ENCODE results near the gene SHB.

SHB gene

GRCh38 chr9:37926737-37927118 is 142.3 kb downstream of the SHB start:
- no peak for DNase-seq

GRCh38 chr9:37925786-37926736 is 143.0 kb downstream of the SHB start:
- DNase-seq = no peak

DNA sequence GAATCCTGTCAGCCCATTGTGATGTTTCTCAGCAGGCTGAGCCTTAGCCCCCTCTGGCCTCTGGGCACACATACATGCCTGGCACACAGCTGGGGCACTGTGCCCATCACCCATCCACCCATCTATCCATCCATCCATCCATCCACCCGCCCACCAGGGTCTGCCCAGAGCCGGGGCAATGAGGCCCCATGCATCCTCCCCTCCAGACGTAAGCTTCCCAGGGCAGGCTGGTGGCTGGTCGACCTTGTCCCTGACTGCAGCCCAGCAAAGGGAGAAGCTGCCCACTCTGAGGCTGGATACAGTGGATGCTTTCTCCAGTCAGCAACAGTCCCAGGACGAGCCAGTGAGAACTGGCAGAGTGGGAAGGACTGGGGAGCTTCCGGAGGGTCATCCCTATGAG is 144.0 kb downstream of the SHB start:
- no peak for DNase-seq

- no peak for DNase-seq
These were observed 144.5 kb downstream of the SHB start for GRCh38 chr9:37924538-37924937.

GRCh38 chr9:37923796-37924427 is 145.1 kb downstream of the SHB start:
- no peak for DNase-seq

GRCh38 chr9:37923118-37923795 is 145.8 kb downstream of the SHB start:
- no peak for DNase-seq

DNA sequence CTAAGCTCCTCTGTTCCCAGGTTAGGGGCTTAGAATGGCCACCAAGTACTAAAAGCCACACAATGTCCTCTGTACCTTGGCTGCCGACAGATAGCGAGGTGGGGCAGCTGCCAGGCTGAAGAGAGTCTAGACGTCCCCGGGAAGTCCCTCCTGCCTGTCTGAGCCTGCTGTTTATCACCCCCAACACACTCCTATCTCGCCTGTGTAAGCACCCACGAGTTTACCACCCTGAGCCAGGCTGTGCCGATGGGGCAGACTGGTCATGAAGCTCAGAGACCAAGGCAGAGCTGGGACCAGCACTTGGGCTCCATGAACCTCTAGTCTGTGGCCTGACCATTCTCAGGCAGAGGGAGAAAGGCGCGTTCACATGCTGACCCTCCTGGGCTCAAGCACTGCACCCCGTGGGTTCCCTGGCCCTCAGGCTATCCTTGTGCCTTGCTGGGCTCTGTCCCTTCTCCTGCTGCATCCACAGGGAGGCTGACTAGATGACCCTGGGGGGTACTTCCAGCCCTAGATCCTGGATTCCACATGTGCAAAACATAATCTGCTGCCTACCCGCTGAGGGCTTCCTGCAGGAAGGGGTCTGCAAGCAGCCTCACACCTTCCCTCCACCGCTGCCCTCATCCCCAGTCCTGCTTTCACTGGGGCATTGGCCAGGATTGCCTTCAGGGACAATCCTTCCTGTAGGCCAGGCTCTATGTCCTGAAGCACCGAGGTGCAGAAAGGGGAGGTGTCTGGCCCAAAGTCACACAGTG is 146.5 kb downstream of the SHB start:
- DNase-seq = no peak

DNA sequence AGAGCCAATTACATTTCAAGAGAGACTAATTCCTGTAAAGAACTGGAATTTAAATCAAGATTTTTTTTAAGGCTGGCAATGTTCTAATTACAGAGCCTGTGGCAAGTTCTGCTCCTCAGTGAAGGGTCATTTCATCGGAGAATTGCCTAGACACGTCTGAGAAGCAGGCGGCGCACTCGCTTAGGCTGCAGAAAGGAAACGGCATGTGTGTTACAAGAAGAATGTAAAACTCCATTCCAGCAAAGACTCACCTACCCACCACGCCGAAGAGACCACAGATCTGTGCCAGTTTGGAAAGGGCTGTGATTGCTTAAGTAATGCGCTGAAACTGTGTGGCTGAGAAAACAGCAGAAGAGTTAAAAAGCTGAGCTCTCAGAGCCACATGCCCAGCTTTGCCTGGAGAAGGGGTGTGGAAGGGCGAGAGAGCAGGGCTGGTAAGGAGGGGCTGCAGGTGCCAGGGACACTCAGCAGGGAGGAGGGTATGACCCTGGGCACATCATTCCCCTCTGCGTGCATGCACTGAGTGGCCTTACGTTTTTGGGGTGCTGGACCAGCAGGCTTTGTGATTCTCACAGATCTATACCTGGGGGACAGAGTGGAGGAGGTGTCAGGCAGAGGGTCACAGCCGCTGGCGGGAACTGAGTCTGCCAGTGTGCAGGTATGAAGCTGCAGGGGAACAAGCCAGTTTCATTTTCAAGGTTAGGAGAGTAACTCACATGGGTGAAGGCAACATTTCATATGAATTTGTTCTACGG is 147.3 kb downstream of the SHB start:
- no peak for DNase-seq

- no peak for DNase-seq
These were observed 147.9 kb downstream of the SHB start for GRCh38 chr9:37921168-37921510.

DNA sequence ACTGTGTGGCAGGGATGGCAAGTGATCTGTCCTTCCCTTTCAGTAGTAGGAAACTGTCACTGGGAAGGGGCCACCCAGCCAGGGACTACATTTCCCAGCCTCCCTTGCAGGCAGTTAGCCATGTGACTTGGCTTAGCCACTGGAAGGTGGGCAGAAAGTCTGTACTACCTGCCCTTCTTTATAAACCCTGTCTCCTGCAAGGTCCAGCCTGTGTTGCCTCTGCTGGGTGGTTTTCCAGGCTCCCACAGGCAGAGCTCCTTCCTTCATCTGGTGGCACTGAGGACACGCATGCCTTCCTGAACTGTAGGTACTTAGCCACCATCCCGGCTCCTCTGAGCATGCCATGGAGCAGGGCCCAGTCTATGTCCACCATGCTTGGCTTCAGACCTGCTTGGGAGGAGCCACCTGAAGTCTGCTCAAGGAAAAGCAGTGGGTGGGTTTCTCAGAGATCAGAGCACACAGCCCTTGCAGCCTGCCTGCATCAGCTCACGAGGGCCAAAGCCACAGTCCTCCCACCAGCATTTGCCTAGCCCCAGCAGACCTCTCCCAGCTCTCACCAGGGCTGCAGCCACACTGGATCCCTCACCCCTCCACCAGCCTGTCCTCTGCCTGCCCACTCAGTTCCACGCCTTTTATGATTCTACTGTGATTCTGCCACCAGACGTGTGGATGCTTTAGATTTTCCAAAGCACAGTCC is 148.4 kb downstream of the SHB start:
- no peak for DNase-seq

DNA sequence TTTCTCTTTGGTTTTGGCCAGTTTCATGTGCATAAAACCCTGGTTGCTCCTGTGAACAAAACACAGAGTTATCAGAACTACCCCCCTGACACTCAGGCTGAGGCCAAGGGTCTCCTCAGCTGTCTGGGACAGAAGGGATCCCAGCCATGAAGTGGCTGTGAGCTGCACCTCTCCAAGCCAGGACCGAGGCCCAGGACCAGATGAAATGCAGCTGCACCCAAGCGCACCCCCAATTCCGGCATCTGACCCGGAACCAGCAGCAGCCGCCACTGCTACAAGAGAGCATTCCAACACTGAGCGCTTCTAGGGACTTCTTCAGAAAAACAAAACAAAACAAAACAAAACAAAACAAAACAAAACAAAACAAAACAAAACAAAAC is 149.1 kb downstream of the SHB start:
- DNase-seq = no peak

DNA sequence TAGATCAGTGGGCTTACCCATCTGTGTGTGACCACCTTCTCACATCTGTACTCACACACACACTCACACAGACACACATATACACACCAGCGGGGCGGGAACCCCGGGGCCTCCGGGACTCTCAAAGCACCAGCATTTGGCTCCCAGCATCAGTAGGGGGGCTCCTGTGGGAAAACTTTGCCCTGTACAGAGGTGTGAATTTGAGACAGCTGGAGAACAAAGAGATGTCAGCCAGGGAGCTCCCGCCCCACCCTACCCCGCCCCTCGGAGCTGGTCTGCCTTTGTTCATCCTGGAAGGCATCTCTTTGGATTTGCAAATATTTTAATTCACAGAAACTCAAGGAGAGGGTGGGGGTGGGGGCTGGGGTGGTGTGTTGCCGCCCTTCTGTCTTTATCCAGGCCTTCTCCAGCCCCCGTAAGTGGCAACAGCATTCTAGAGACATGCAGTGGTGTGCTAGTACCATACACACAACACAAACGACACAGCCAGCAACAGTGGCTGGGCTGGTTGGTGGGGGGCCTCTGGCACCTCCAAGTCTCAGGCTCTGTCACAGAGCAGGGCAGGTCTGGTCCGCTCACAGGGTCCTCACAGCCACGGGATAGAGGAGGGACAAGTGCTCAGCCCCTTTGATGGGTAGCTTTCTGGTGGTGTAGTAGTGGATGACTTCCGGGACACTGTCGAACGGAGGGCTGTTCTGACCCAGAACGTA is 149.6 kb downstream of the SHB start:
- no peak for DNase-seq

DNA sequence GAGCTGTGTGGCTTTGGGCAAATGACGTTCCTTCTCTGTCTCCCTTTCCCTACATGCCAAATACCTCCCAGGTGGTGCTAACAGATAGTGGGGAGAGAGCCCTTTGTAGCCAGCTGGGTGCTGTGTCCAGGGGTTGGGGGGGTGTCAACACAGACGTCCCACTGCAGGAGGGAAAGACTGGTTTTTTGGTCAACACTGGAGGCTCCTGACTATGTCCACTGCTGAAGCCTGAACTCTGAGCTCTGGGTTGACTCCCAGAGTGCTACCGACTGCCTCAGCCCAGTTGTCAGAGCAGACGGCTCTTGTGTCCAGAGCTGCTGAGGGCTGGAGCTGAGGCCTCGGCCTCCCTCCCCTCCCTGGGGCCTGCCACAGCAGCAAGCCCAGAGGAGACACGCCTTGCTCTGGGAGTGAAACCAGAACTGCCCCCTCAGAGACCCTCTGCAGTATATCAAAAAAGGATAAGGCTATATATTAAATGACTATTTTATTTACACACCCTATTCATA is 150.3 kb downstream of the SHB start:
- DNase-seq = no peak

DNA sequence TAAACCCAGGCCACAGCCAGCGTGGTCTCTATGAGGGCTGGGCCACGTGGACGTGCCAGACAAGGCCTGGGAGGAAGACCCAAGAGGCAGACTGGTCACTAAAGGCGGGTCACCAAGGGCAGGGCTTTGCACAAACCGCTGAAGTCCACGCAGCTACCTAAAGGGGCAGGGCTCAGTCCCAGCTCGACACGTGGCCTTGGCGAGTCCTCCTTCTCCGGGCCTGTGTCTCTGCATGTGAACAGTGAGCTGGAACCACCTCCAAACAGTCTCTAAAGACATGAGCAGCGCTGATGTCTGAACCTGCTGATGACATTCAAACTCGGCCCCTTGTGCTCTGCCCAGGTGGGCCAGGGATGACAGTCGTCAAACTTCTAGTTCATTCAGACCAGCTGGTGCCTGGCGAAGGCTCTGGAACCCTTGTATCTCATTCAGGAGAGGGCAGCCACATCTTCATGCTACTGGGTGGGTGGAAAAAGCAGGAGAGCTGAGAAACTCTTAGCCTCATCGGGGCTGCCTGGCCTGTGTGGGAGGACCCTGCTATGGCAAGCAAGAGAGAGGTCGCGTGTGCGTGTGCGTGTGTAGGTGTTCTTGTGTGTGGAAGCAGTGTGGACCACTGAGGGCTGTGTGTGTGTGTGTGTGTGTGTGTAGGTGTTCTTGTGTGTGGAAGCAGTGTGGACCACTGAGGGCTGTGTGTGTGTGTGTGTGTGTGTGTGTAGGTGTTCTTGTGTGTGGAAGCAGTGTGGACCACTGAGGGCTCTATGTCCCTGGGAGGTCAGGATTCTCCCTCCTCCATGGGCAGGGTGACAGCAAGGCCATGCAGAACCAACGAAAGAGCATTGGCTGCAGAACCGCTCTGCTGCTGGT is 151.0 kb downstream of the SHB start:
- no peak for DNase-seq

DNA sequence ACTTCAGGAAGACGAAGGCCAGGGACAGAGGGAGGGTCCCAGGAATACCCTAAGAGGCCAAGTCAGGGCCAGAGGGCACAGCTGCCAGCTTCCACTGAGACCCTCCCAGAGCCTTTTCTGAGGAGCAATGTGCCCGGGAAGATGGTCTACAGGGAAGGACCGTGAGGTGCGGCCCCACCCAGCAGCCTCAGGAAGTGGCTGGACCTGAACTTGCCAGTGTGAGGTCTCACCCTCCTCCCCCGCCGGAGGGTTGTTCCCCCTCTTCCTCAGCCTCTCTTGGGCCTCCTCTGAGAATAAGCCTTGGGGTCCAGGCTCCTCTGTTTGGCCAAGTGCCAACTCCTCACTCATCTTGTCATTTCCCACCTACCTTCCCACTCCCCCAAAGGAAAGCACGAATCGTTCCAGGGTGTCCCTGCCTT is 151.7 kb downstream of the SHB start:
- DNase-seq = no peak

GRCh38 chr9:37916471-37917312 is 152.3 kb downstream of the SHB start:
- no peak for DNase-seq

GRCh38 chr9:37915911-37916470 is 153.0 kb downstream of the SHB start:
- DNase-seq = no peak

GRCh38 chr9:37914701-37915358 is 154.2 kb downstream of the SHB start:
- DNase-seq = no peak

Data from stimulated activated naive CD4-positive, alpha-beta T cell (primary cell).